ENCODE results near the gene KRTAP25-1.

The KRTAP25-1 gene

GRCh38 chr21:30329203-30329875 lies 40.0 kb upstream of the KRTAP25-1 start:
- no peak for TF ChIP-seq CTCF (IDR thresholded peaks at IDR 0.05)

- no peak for TF ChIP-seq CTCF (IDR thresholded peaks at IDR 0.05)
These were observed 37.1 kb upstream of the KRTAP25-1 start for GRCh38 chr21:30326390-30326789.

- TF ChIP-seq CTCF (IDR thresholded peaks at IDR 0.05), result no peak
These were observed 30.9 kb upstream of the KRTAP25-1 start, which contains the start of gene KRTAP26-1 for GRCh38 chr21:30320215-30320614. KRTAP26-1 (minus strand) TSS chr21:30320315; CDS start chr21:30320035, 280 bp downstream.

GRCh38 chr21:30315701-30316100 lies 26.4 kb upstream of the KRTAP25-1 start:
- TF ChIP-seq CTCF (IDR thresholded peaks at IDR 0.05), result no peak

GRCh38 chr21:30306884-30307283 lies 17.6 kb upstream of the KRTAP25-1 start:
- TF ChIP-seq CTCF (IDR thresholded peaks at IDR 0.05), result no peak

GRCh38 chr21:30305136-30305535 lies 15.8 kb upstream of the KRTAP25-1 start:
- TF ChIP-seq CTCF (IDR thresholded peaks at IDR 0.05), result no peak

- TF ChIP-seq CTCF (IDR thresholded peaks at IDR 0.05), result no peak
These were observed 6.5 kb downstream of the KRTAP25-1 start, which contains the start of gene KRTAP24-1 for GRCh38 chr21:30282850-30283249. KRTAP24-1 (minus strand) TSS chr21:30282950; CDS start chr21:30282932, 18 bp downstream.

Measured in LNCAP (cell line).